GM13976 (cell line): ENCODE data around the gene OSM.

Source experiments
- DNase-seq: peaks from one replicate; pipeline ENCODE4 v3.0.0; 2012; ENCODE audit warnings: low spot score
- CTCF ChIP-seq: IDR thresholded peaks from 2 replicates; pipeline ENCODE4 v1.5.1; 2012; ENCODE audit warnings: borderline replicate concordance, mild to moderate bottlenecking; ENCODE audit not compliant: insufficient read depth; ENCODE audit errors: extremely low read depth, missing control alignments, control extremely low read depth
- in situ Hi-C: fragments of 300-500 bp; cut with MboI; formaldehyde crosslinking; loops from one replicate; pipeline ENCODE4 v1.12.0; 2022; ENCODE audit warnings: low sequenced_read_pairs, mixed read lengths, inconsistent platforms; ENCODE audit not compliant: unreplicated experiment

OSM gene

GRCh38 chr22:30246814-30247376, 19.8 kb downstream of the OSM start:
- DNase-seq, result no peak

GRCh38 chr22:30245985-30246813, 20.5 kb downstream of the OSM start, which contains the start of gene LIF:
Gene LIF (minus strand): TSS chr22:30246759. CDS start chr22:30246695, 64 bp downstream.
- in situ Hi-C loops, result no loop called here
- peak; percentile 42 for TF ChIP-seq CTCF

More at GRCh38 chr22:30246814-30247376, 19.8 kb downstream of the OSM start:
- in situ Hi-C loops, result no loop called here
- TF ChIP-seq CTCF, result no peak

GRCh38 chr22:30245181-30245984, 21.3 kb downstream of the OSM start:
- peak; percentile 48 for DNase-seq
- in situ Hi-C loops, result no loop called here
- TF ChIP-seq CTCF, result no peak

More at GRCh38 chr22:30245985-30246813, 20.5 kb downstream of the OSM start, which contains the start of gene LIF:
- peak; percentile 82 for DNase-seq

- TF ChIP-seq CTCF, result no peak
- DNase-seq, result no peak
- in situ Hi-C loops, result no loop called here
Measured at GRCh38 chr22:30244641-30245040, 22.0 kb downstream of the OSM start.

- no peak for DNase-seq
- in situ Hi-C loops, result no loop called here
- no peak for TF ChIP-seq CTCF
Measured at GRCh38 chr22:30244066-30244465, 22.6 kb downstream of the OSM start.

GRCh38 chr22:30243661-30244060, 23.0 kb downstream of the OSM start:
- in situ Hi-C loops, result no loop called here
- TF ChIP-seq CTCF, result no peak
- DNase-seq, result no peak
